ENCODE results near the gene PALLD. TPM values are rescaled to one million over a fixed set of nuclear protein-coding genes. Genes with fewer than 3 reads are reported as not detected.

The PALLD gene
- total RNA-seq, 1 experiment from 2014 or later, result 18.3 TPM

- Histone ChIP-seq H3K4ac (ENCODE audit: low read depth, low read length) (no peak overlapping the region), H2BK12ac (ENCODE audit: insufficient read length, low read depth, low read length) (no peak overlapping the region), H2BK15ac (ENCODE audit: low read depth, low read length) (no peak overlapping the region), H3K9me3 (ENCODE audit: control insufficient read depth, low read depth, low read length) (no peaks in the 10 kb centered on the region), H2BK20ac (ENCODE audit: low read depth, low read length, poor library complexity, severe bottlenecking) (no peak overlapping the region), H3K9ac (ENCODE audit: extremely low read depth, insufficient read length, low read length) (no peak overlapping the region), H4K20me1 (ENCODE audit: control insufficient read depth, insufficient read depth, insufficient read length) (no peaks in the 10 kb centered on the region), H3K18ac (ENCODE audit: insufficient read length, low read depth, low read length) (no peak overlapping the region), H2AFZ (ENCODE audit: low read length) (no peak overlapping the region), H3K79me2 (ENCODE audit: insufficient read depth, low read length) (no peaks in the 10 kb centered on the region), H3K23me2 (ENCODE audit: insufficient read length, low read depth, low read length, poor library complexity, severe bottlenecking) (no peaks in the 10 kb centered on the region), H3K23ac (ENCODE audit: insufficient read length, low read depth, low read length) (no peak overlapping the region), H3T11ph (ENCODE audit: low read length) (no peak overlapping the region), H3K4me2 (ENCODE audit: insufficient read depth, insufficient read length, low read length) (no peak overlapping the region), H3K79me1 (ENCODE audit: insufficient read depth, low read depth, low read length, poor library complexity, severe bottlenecking) (no peaks in the 10 kb centered on the region), H2BK120ac (ENCODE audit: low read depth, low read length, poor library complexity, severe bottlenecking) (no peak overlapping the region), H3K14ac (ENCODE audit: insufficient read depth, low read length) (no peak overlapping the region), H4K8ac (replicated peaks; ENCODE audit: insufficient read length, low read depth, low read length) (no peak overlapping the region), H3K4me1 (ENCODE audit: insufficient read depth, low read length) (peaks cover 14% of the 10 kb centered on the region), H3K56ac (ENCODE audit: insufficient read length, low read depth, low read length) (no peak overlapping the region), H3K27ac (ENCODE audit: insufficient read length, low read depth, low read length) (no peak overlapping the region), H4K5ac (ENCODE audit: insufficient read length, low read depth, low read length) (no peak overlapping the region), H4K91ac (ENCODE audit: insufficient read length, low read depth, low read length) (no peak overlapping the region), H2BK5ac (ENCODE audit: insufficient read length, low read length) (no peak overlapping the region), H2AK5ac (ENCODE audit: insufficient read length, low read length) (no peak overlapping the region), H3K27me3 (ENCODE audit: insufficient read depth, low read length) (no peaks in the 10 kb centered on the region)
- no peak for DNase-seq
- H3K9me3 Mint-ChIP-seq, result no peaks in the 10 kb centered on the region
- TF ChIP-seq, protein P1, sequence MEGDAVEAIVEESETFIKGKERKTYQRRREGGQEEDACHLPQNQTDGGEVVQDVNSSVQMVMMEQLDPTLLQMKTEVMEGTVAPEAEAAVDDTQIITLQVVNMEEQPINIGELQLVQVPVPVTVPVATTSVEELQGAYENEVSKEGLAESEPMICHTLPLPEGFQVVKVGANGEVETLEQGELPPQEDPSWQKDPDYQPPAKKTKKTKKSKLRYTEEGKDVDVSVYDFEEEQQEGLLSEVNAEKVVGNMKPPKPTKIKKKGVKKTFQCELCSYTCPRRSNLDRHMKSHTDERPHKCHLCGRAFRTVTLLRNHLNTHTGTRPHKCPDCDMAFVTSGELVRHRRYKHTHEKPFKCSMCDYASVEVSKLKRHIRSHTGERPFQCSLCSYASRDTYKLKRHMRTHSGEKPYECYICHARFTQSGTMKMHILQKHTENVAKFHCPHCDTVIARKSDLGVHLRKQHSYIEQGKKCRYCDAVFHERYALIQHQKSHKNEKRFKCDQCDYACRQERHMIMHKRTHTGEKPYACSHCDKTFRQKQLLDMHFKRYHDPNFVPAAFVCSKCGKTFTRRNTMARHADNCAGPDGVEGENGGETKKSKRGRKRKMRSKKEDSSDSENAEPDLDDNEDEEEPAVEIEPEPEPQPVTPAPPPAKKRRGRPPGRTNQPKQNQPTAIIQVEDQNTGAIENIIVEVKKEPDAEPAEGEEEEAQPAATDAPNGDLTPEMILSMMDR (conservative IDR thresholded peaks at IDR 0.05), result no peak
- peaks cover 4% of the 10 kb centered on the region for H3K27me3 Mint-ChIP-seq (ENCODE audit: low read depth)
- no CpG with 5 or more reads among the region's 4 CpGs for WGBS (ENCODE audit: extremely low coverage, insufficient read length, low lambda C conversion rate)
- H3K36me3 Mint-ChIP-seq (ENCODE audit: insufficient read depth in 1 of 3, low read depth in 3 of 3), result no peaks in the 10 kb centered on the region; a peak in 2 of 7 replicates
- peak overlapping the region in 1 of 3 experiments; percentile 61; a peak in 1 of 7 replicates for H3K27ac Mint-ChIP-seq
- peaks cover 66 to 71% of the 10 kb centered on the region in 2 experiments for H3K4me1 Mint-ChIP-seq
- peak overlapping the region in 1 of 2 experiments; percentile 39; a peak in 1 of 5 replicates for H3K4me3 Mint-ChIP-seq
Observed at GRCh38 chr4:168847771-168848502, 351.1 kb downstream of the PALLD start.

Data from H9 (cell line).